NCI-H748 (cell line): ENCODE measurements around the gene SEC31A.
A peak's percentile ranks its signal among the peaks of the same experiment; 100 is the strongest.
"Not testable (repeated sequence)": the region's sequence is repeated elsewhere in the genome, so short reads cannot be mapped to it uniquely, and the experiment has no call there.

Experiments used
- DNase-seq: peaks from one replicate; lab custom pipeline; 2025; ENCODE audit not compliant: unreplicated experiment; lab: John Stamatoyannopoulos, UW

SEC31A gene, protein sequence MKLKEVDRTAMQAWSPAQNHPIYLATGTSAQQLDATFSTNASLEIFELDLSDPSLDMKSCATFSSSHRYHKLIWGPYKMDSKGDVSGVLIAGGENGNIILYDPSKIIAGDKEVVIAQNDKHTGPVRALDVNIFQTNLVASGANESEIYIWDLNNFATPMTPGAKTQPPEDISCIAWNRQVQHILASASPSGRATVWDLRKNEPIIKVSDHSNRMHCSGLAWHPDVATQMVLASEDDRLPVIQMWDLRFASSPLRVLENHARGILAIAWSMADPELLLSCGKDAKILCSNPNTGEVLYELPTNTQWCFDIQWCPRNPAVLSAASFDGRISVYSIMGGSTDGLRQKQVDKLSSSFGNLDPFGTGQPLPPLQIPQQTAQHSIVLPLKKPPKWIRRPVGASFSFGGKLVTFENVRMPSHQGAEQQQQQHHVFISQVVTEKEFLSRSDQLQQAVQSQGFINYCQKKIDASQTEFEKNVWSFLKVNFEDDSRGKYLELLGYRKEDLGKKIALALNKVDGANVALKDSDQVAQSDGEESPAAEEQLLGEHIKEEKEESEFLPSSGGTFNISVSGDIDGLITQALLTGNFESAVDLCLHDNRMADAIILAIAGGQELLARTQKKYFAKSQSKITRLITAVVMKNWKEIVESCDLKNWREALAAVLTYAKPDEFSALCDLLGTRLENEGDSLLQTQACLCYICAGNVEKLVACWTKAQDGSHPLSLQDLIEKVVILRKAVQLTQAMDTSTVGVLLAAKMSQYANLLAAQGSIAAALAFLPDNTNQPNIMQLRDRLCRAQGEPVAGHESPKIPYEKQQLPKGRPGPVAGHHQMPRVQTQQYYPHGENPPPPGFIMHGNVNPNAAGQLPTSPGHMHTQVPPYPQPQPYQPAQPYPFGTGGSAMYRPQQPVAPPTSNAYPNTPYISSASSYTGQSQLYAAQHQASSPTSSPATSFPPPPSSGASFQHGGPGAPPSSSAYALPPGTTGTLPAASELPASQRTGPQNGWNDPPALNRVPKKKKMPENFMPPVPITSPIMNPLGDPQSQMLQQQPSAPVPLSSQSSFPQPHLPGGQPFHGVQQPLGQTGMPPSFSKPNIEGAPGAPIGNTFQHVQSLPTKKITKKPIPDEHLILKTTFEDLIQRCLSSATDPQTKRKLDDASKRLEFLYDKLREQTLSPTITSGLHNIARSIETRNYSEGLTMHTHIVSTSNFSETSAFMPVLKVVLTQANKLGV

GRCh38 chr4:82890901-82891706, at the start of gene SEC31A:
TSS of gene SEC31A (minus strand) at chr4:82891153. CDS start at chr4:82881936, 9,217 bp downstream.
- DNase-seq: peak; percentile 94

DNA sequence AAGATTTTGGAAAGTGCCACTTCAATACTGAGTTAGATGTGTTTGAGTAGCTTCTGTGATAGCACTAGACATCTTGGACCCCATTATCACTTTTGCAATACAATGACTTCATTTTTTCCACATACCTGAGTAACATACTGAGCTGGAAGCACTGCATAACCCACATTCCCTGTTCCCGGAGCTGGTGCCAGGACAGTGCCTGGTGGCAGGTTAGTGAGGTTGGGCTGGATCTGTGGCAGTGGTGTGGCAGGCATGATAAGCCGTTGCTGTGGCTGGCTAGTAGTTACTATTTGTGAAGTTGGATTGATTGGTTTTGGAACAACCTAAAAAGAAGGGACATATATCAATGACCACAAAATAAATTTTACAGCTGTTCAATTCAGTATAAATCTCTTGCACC, 48.5 kb upstream of the SEC31A start:
- no peak for DNase-seq

GRCh38 chr4:82934441-82934840, 43.5 kb upstream of the SEC31A start:
- no peak for DNase-seq

GRCh38 chr4:82930848-82931755, 40.1 kb upstream of the SEC31A start:
- DNase-seq: no peak

DNA sequence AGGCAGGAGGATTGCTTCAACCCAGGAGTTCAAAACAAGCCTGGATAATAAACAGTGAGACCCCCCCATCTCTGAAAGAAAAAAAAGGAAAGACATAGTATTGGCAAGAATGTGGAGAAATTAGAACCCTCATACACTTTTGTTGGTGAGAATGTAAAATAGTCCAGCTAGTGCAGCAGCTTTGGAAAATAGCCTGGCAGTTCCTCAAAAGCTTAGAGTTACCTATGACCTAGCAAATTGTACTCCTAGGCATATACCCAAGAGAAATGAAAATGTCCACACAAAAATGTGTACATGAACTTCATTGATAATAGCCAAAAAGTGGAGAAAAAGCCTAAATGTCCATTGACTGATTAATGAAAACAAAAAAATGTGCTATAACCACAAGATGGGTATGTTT, 30.8 kb upstream of the SEC31A start:
- no peak for DNase-seq

DNA sequence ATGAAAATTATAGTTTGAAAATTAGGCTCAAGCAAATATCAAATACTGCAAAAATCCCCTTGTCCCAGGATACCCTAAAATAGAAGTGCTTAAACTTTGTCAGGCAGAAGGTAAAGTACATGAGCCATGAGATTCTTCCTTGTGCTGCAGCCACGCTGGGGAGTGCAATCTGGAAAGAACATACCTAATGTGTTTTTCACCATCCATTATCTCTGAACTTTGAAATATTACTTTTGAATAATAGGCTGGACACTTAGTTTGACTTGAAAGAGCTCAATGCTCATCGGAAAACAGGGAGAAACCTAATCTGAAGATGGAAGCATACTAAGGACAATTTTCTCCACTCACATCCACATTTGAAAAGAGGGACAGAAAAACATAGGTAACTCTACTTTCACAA, 28.4 kb upstream of the SEC31A start:
- DNase-seq: no peak

GRCh38 chr4:82918091-82918490, 27.1 kb upstream of the SEC31A start:
- no peak for DNase-seq

DNA sequence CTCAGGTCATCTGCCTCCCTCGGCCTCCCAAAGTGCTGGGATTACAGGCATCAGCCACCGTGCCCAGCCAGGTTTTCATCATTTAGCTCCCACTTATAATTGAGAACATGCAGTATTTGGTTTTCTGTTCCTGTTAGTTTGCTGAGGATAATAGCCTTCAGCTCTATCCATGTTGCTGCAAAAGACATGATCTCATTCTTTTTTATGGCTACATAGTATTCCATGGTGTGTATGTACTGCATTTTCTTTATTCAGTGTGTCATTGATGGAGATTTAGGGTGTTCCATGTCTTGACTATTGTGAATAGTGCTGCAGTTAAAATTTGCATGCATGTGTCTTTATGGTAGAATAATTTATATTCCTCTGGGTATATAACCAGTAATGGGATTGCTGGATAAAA, 23.0 kb upstream of the SEC31A start:
- DNase-seq: not testable (repeated sequence)

DNA sequence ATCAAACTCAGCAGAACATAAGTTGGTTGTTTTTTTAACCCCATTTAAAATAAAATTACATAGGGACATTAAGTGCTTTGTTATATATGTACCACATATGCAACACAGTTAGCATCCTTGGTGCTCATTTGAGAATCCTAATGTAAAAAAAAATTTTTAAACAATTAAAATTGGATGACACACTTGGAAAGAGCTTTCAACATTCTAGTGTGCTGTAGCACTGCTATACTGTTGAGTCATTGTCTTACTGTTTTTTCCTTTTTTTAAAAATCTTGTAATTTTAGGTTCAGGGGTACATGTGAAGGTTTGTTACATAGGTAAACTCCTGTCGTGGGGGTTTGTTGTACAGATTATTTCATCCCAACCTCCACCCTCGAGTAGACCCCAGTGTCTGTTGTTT, 22.4 kb upstream of the SEC31A start:
- no peak for DNase-seq

DNA sequence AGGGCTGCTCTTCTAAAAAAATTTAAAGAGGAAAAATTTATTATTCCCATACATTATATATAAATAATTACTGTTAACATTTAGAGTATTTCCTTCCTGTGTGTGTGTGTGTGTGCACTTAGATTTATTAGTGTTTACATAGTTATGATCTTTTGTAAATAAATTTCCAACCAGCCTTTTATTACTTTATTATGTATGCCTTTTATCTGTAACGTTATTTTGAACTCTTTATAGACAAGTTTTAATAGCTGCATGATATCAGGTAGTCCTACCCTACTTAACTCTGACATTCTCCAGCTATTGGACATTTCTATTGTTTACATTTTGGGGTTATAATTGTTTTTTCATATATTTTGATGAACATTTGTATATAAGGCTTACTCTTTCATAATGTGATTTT, 18.4 kb upstream of the SEC31A start:
- DNase-seq: no peak

DNA sequence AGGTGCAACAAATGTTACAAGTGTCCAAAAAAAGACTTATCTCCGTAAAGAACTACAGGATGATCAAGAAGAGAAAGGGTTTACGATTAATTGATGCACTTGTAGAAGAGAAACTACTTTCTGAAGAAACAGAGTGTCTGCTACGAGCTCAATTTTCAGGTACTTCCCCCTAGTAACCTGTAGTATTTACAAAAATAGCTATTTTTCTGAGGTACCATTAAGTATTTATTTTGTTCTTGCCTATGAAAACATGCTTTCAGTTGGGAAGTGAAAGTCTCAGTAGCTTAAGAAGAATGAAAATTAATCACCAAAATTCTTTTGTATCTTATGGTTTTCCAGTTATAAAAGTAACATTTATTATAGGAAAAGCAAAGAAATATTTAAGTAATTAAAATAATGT, 15.5 kb upstream of the SEC31A start:
- no peak for DNase-seq

GRCh38 chr4:82905205-82905604, 14.3 kb upstream of the SEC31A start:
- DNase-seq: no peak

GRCh38 chr4:82903737-82904136, 12.8 kb upstream of the SEC31A start:
- no peak for DNase-seq

DNA sequence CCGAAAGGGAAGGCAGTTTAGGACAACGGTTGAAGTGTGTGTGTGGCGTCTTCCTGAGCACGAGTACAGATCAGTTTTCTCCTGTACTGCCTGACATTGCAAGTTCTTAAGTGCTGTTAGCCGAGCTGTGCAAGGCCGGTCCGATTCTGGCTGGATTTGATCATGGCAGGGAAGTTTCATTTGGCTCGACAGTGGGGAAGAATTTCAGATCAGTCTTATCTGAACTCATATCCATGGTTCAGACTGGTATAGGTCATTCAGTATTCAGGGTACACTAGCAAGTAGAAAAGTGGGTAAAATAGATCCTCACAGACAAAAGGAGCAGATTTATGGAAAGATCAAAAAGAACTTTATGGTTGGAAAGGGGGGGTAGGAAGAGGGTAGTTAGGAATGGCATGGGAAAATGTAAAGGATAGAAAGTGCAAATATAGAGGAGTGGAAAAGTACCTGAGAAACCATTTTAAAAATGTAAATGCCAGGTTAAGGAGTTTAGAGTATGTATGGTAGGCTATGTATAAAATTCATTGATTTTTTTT, 10.3 kb upstream of the SEC31A start:
- DNase-seq: no peak

DNA sequence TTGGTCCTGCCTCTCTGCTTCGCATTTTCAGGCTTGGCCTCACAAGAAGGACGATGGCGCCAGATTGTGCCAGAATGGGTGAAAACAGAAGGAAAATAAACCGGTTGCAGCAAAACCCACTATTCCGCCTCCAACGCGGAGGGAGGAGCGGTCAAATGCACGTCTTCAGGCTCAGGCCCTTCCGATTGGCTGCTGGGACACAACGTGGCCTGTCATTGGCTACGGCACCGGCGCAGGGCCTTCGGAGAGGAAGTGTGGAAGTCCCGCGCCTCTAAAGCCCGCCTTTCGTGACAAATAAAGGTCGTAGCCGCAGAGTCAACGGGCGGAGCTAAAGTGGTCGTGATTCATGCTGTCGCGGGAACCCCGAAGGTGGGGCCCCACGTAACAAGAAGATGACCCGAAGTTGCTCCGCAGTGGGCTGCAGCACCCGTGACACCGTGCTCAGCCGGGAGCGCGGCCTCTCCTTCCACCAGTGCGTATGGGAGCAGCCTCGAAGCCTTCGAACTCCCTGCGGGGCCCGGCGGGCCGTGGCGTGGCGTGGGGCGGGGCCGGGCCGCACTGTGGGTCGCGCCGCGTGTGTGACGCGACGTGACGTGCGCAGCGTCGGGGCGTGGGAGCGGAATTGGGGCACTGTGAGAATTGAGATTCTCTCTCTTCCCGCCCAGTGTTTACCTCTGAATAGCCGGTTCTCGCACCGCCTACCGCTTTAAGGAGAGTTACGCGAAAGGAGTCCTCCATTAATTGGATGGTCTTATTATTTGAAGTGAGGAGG, 9.6 kb upstream of the SEC31A start, which contains the start of gene THAP9:
TSS of gene THAP9 (plus strand) at position 325 of the 772 bp plus-strand sequence. CDS start at position 393, 68 bp downstream.
- peak; percentile 98 for DNase-seq

- DNase-seq: peak; percentile 73
Observed at GRCh38 chr4:82900066-82900410, 9.1 kb upstream of the SEC31A start.

GRCh38 chr4:82899374-82900065, 8.6 kb upstream of the SEC31A start:
- DNase-seq: peak; percentile 0
